Measurements from ENCODE around the gene GRM3.

DNA sequence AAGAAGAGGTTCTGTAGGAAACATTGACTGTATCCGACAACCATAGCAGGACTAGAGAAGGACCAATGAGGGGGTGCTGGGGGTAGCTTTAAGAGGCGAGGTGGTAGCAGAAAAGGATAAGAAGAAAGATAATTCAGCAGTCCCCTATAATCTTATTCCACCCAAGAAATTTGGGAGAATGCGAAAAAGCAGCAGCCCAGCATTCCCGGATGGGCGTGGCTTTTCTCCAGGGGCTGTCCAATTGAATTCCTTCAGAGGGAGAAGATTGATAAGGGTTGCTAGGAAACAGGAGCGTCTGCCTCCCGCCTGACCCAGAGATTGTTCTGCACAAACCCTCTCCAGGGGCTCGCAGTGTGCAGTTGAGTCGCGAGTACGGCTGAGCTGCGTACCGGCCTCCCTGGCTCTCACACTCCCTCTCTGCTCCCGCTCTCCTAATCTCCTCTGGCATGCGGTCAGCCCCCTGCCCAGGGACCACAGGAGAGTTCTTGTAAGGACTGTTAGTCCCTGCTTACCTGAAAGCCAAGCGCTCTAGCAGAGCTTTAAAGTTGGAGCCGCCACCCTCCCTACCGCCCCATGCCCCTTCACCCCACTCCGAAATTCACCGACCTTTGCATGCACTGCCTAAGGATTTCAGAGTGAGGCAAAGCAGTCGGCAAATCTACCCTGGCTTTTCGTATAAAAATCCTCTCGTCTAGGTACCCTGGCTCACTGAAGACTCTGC is at the start of gene GRM3:
- no peak for TF ChIP-seq EZH2 (IDR thresholded peaks at IDR 0.05; ENCODE audit: insufficient read depth, low read length)
- TF ChIP-seq, protein P1, sequence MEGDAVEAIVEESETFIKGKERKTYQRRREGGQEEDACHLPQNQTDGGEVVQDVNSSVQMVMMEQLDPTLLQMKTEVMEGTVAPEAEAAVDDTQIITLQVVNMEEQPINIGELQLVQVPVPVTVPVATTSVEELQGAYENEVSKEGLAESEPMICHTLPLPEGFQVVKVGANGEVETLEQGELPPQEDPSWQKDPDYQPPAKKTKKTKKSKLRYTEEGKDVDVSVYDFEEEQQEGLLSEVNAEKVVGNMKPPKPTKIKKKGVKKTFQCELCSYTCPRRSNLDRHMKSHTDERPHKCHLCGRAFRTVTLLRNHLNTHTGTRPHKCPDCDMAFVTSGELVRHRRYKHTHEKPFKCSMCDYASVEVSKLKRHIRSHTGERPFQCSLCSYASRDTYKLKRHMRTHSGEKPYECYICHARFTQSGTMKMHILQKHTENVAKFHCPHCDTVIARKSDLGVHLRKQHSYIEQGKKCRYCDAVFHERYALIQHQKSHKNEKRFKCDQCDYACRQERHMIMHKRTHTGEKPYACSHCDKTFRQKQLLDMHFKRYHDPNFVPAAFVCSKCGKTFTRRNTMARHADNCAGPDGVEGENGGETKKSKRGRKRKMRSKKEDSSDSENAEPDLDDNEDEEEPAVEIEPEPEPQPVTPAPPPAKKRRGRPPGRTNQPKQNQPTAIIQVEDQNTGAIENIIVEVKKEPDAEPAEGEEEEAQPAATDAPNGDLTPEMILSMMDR (IDR thresholded peaks at IDR 0.05; ENCODE audit: insufficient read depth, low read depth, low read length), result no peak
